Activated T-cell treated with anti-CD3 and anti-CD28 coated beads for 1 hour (primary cell): ENCODE data around the gene GLRX3.

Experiments used
- DNase-seq: peaks from one replicate; pipeline ENCODE4 v3.0.0-alpha.2; 2020; ENCODE audit warnings: low read depth

Gene GLRX3

GRCh38 chr10:130208807-130209206 lies 72.6 kb downstream of the GLRX3 start:
- DNase-seq = no peak

- no peak for DNase-seq
Measured at GRCh38 chr10:130212746-130213145, 76.6 kb downstream of the GLRX3 start.

GRCh38 chr10:130213286-130214080 lies 77.3 kb downstream of the GLRX3 start:
- DNase-seq = no peak

GRCh38 chr10:130214431-130214830 lies 78.2 kb downstream of the GLRX3 start:
- DNase-seq = no peak

GRCh38 chr10:130215151-130215930 lies 79.2 kb downstream of the GLRX3 start:
- DNase-seq = no peak

- no peak for DNase-seq
Measured at GRCh38 chr10:130215931-130216231, 79.7 kb downstream of the GLRX3 start.

- DNase-seq = no peak
Measured at GRCh38 chr10:130218181-130218641, 82.0 kb downstream of the GLRX3 start.

- DNase-seq = no peak
Measured at GRCh38 chr10:130218936-130219335, 82.7 kb downstream of the GLRX3 start.

- no peak for DNase-seq
Measured at GRCh38 chr10:130220251-130221185, 84.3 kb downstream of the GLRX3 start.

- no peak for DNase-seq
Measured at GRCh38 chr10:130221456-130222375, 85.5 kb downstream of the GLRX3 start.

- DNase-seq = no peak
Measured at GRCh38 chr10:130222381-130222780, 86.2 kb downstream of the GLRX3 start.

GRCh38 chr10:130224228-130224627 lies 88.0 kb downstream of the GLRX3 start:
- no peak for DNase-seq

GRCh38 chr10:130226012-130226411 lies 89.8 kb downstream of the GLRX3 start:
- no peak for DNase-seq

GRCh38 chr10:130227883-130228282 lies 91.7 kb downstream of the GLRX3 start:
- no peak for DNase-seq
